Stomach (tissue), 4 donors: ENCODE data around the gene CDCA3.

Experiments
- CTCF ChIP-seq, 7 experiments: fragments of 450-650 bp in 4 of 7; fragments of 200-600 bp in 3 of 7; sonication (generic) in 3 of 7; IDR thresholded peaks; one replicate each; pipeline ENCODE4 v1.5.1; 2016 to 2019; ENCODE audit warnings: antibody characterized with exemption in 7 of 7, control low read depth in 2 of 7, mild to moderate bottlenecking in 1 of 7
- POLR2A ChIP-seq, 4 donors: fragments of 450-650 bp; IDR thresholded peaks; one replicate each; pipeline ENCODE4 v1.6.1; 2016; ENCODE audit warnings: antibody characterized with exemption in 4 of 4, control low read depth in 2 of 4, mild to moderate bottlenecking in 1 of 4, moderate library complexity in 1 of 4
- POLR2AphosphoS5 ChIP-seq, 3 donors: sonication (generic); formaldehyde crosslinking; IDR thresholded peaks; one replicate each; pipeline ENCODE4 v1.6.1; 2016; ENCODE audit warnings: antibody characterized with exemption in 3 of 3

DNA sequence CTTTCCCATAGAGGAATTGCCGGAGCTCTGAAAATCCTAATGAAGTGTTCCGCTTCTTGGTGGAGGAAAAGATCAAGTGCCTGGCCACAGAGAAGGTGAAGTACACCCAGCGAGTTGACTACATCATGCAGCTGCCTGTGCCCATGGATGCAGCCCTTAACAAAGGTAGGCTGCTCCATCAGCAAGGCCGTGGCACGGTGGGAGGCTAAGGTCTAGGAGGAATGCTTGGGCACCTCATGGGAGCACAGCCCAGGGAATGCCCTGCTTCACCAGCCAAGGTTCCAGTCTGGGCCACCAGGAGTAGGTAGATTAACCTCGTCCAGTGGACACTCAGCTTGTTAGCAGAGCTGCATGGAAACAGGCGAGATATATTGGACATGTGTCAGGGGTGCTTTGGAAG is 9.9 kb upstream of the CDCA3 start:
- TF ChIP-seq POLR2AphosphoS5 (IDR thresholded peaks at IDR 0.05), result no peak
- no peak for TF ChIP-seq CTCF (IDR thresholded peaks at IDR 0.05)
- TF ChIP-seq POLR2A (IDR thresholded peaks at IDR 0.05), result no peak
